ENCODE data around the gene YRDC.

YRDC gene

DNA sequence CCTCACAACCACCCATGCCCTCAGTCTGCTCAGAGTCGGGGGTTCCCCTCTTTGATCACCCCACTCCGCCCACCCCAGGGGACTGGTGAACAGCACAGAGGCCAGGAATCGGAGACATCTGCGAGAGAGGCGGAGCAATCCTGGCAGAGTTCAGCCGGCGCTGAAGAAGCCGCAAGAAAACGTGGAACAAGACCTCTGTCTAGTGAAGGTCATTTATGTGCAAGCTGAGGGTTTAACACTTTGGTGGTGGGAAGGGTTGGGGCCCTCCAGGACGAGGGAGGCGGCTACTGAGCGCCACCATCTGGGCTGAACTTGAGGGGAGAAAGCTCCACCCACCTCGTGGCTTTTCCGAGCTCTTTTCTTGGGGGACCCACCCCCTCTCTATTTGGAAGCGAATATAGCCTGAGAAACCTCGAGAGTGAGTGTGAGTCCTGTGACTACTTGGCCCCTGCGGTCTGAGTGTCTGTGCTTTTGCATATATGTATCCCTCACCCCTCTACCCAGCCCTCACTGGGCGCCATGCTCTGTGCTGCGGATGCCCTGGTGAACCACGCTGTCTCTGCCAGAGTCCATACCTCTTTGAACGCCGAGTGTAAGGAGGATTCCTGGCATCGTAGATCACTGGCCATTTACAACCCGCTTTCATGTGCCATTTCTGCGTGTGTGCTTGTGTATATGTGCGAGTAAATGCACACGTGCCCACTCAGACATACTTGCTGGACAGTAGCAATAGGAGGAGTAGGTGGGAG lies 41.9 kb downstream of the YRDC start (continued):
- no peak for TF ChIP-seq ZNF747 (tag by site-specific recombination; IDR thresholded peaks at IDR 0.05)
- TF ChIP-seq ZSCAN23 (tag by site-specific recombination; IDR thresholded peaks at IDR 0.05): no peak
- TF ChIP-seq, protein P1, sequence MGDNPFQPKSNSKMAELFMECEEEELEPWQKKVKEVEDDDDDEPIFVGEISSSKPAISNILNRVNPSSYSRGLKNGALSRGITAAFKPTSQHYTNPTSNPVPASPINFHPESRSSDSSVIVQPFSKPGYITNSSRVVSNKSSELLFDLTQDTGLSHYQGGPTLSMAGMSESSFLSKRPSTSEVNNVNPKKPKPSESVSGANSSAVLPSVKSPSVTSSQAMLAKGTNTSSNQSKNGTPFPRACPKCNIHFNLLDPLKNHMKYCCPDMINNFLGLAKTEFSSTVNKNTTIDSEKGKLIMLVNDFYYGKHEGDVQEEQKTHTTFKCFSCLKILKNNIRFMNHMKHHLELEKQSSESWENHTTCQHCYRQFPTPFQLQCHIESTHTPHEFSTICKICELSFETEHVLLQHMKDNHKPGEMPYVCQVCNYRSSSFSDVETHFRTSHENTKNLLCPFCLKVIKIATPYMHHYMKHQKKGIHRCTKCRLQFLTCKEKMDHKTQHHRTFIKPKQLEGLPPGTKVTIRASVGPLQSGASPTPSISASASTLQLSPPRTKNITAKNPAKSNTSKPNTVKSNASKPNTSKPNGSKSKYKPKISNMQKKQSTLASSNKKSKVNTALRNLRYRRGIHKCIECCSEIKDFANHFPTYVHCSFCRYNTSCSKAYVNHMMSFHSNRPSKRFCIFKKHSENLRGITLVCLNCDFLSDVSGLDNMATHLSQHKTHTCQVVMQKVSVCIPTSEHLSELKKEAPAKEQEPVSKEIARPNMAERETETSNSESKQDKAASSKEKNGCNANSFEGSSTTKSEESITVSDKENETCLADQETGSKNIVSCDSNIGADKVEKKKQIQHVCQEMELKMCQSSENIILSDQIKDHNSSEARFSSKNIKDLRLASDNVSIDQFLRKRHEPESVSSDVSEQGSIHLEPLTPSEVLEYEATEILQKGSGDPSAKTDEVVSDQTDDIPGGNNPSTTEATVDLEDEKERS (tag by site-specific recombination; IDR thresholded peaks at IDR 0.05): no peak
- no peak for TF ChIP-seq SETDB1 (IDR thresholded peaks at IDR 0.05; ENCODE audit: insufficient read length, low read length)
- peak; percentile 35; the same call in 1 of the 2 replicates for TF ChIP-seq ZBTB20 (tag by site-specific recombination; IDR thresholded peaks at IDR 0.05)
- TF ChIP-seq, protein P2, sequence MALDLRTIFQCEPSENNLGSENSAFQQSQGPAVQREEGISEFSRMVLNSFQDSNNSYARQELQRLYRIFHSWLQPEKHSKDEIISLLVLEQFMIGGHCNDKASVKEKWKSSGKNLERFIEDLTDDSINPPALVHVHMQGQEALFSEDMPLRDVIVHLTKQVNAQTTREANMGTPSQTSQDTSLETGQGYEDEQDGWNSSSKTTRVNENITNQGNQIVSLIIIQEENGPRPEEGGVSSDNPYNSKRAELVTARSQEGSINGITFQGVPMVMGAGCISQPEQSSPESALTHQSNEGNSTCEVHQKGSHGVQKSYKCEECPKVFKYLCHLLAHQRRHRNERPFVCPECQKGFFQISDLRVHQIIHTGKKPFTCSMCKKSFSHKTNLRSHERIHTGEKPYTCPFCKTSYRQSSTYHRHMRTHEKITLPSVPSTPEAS (tag by site-specific recombination; IDR thresholded peaks at IDR 0.05): peak; percentile 17; the same call in 1 of the 2 replicates
- TF ChIP-seq SP3 (tag by site-specific recombination; IDR thresholded peaks at IDR 0.05): peak; percentile 6; the same call in 1 of the 2 replicates
- TF ChIP-seq MZF1 (tag by site-specific recombination; IDR thresholded peaks at IDR 0.05; ENCODE audit: borderline replicate concordance): no peak
- TF ChIP-seq, protein P3, sequence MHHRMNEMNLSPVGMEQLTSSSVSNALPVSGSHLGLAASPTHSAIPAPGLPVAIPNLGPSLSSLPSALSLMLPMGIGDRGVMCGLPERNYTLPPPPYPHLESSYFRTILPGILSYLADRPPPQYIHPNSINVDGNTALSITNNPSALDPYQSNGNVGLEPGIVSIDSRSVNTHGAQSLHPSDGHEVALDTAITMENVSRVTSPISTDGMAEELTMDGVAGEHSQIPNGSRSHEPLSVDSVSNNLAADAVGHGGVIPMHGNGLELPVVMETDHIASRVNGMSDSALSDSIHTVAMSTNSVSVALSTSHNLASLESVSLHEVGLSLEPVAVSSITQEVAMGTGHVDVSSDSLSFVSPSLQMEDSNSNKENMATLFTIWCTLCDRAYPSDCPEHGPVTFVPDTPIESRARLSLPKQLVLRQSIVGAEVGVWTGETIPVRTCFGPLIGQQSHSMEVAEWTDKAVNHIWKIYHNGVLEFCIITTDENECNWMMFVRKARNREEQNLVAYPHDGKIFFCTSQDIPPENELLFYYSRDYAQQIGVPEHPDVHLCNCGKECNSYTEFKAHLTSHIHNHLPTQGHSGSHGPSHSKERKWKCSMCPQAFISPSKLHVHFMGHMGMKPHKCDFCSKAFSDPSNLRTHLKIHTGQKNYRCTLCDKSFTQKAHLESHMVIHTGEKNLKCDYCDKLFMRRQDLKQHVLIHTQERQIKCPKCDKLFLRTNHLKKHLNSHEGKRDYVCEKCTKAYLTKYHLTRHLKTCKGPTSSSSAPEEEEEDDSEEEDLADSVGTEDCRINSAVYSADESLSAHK (tag by site-specific recombination; IDR thresholded peaks at IDR 0.05): no peak
- no peak for TF ChIP-seq ZSCAN30 (tag by site-specific recombination; IDR thresholded peaks at IDR 0.05)
- peak; percentile 72 for TF ChIP-seq ZBTB17 (tag by site-specific recombination; IDR thresholded peaks at IDR 0.05)
- TF ChIP-seq ZNF292 (tag by site-specific recombination; IDR thresholded peaks at IDR 0.05; ENCODE audit: borderline replicate concordance, low read depth): no peak
- no peak for TF ChIP-seq ZNF398 (tag by site-specific recombination; IDR thresholded peaks at IDR 0.05)
- peak; percentile 41; the same call in 1 of the 2 replicates for TF ChIP-seq ZNF341 (tag by site-specific recombination; IDR thresholded peaks at IDR 0.05; ENCODE audit: low read depth)
- no peak for TF ChIP-seq ZFP3 (tag by site-specific recombination; IDR thresholded peaks at IDR 0.05; ENCODE audit: low read depth)
- TF ChIP-seq ZNF654 (tag by site-specific recombination; IDR thresholded peaks at IDR 0.05; ENCODE audit: low read depth): no peak
- TF ChIP-seq ZNF518A (tag by site-specific recombination; conservative IDR thresholded peaks at IDR 0.05; ENCODE audit: low read depth): no peak
- TF ChIP-seq, protein P4, sequence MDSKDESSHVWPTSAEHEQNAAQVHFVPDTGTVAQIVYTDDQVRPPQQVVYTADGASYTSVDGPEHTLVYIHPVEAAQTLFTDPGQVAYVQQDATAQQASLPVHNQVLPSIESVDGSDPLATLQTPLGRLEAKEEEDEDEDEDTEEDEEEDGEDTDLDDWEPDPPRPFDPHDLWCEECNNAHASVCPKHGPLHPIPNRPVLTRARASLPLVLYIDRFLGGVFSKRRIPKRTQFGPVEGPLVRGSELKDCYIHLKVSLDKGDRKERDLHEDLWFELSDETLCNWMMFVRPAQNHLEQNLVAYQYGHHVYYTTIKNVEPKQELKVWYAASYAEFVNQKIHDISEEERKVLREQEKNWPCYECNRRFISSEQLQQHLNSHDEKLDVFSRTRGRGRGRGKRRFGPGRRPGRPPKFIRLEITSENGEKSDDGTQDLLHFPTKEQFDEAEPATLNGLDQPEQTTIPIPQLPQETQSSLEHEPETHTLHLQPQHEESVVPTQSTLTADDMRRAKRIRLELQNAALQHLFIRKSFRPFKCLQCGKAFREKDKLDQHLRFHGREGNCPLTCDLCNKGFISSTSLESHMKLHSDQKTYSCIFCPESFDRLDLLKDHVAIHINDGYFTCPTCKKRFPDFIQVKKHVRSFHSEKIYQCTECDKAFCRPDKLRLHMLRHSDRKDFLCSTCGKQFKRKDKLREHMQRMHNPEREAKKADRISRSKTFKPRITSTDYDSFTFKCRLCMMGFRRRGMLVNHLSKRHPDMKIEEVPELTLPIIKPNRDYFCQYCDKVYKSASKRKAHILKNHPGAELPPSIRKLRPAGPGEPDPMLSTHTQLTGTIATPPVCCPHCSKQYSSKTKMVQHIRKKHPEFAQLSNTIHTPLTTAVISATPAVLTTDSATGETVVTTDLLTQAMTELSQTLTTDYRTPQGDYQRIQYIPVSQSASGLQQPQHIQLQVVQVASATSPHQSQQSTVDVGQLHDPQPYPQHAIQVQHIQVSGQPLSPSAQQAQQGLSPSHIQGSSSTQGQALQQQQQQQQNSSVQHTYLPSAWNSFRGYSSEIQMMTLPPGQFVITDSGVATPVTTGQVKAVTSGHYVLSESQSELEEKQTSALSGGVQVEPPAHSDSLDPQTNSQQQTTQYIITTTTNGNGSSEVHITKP (tag by site-specific recombination; IDR thresholded peaks at IDR 0.05): peak; percentile 99
- no peak for TF ChIP-seq GLI4 (tag by site-specific recombination; IDR thresholded peaks at IDR 0.05)
- no peak for TF ChIP-seq ZNF146 (tag by site-specific recombination; IDR thresholded peaks at IDR 0.05)
- peak; percentile 71 for TF ChIP-seq ZFHX2 (tag by site-specific recombination; conservative IDR thresholded peaks at IDR 0.05)

All from HEK293 (cell line).